ENCODE data around the gene ITLN2. TPM values are rescaled to one million over a fixed set of nuclear protein-coding genes. Genes with fewer than 3 reads are reported as not detected.
"Not testable (repeated sequence)": the region's sequence is repeated elsewhere in the genome, so short reads cannot be mapped to it uniquely, and the experiment has no call there.

The ITLN2 gene
- total and polyA plus RNA-seq, 9 of the 15 experiments (the other 6 are each of a cell fraction or from before 2014, with no cell fraction given), result not detected

DNA sequence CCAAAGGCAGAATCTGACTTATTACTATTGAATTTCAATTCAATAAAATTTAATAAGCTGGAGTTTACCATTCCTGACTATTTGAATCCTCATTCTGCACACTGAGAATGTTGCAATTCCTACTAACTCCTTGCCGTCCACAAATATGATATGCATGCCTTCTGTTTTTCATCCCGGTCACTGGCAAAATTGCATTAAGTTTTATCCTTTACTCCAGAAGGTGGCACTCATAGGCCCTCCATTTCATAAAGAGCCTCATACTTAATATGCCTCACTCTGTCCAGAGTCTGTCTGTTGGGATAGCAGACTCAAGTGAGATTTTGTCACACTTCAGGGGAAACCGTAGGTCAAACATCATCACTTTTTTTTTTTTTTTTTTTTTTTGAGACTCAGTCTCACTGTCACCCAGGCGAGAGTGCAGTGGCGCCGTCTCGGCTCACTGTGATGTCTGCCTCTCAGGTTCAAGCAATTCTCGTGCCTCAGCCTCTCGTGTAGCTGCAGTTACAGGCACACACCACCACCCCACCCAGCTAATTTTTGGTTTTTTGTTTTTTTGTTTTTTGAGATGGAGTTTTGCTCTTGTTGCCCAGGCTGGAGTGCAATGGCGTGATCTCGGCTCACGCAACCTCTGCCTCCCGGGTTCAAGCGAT, 39.1 kb upstream of the ITLN2 start (continued):
- TF ChIP-seq SMC3 (conservative IDR thresholded peaks at IDR 0.05; ENCODE audit: insufficient read depth, low read depth, low read length), result 0 out of 2 replicates have a peak, but pooled peaks have one; percentile 22
- TF ChIP-seq BRF1 (IDR thresholded peaks at IDR 0.05; ENCODE audit: borderline replicate concordance, extremely low read depth, insufficient read length), result no peak
- peak in 1 of 2 experiments; percentile 60; a peak in 2 of 4 replicates for TF ChIP-seq RAD21 (CRISPR knock-in tag; conservative IDR thresholded peaks at IDR 0.05 in 1 of 2, IDR thresholded peaks at IDR 0.05 in 1 of 2)
- TF ChIP-seq, protein P1, sequence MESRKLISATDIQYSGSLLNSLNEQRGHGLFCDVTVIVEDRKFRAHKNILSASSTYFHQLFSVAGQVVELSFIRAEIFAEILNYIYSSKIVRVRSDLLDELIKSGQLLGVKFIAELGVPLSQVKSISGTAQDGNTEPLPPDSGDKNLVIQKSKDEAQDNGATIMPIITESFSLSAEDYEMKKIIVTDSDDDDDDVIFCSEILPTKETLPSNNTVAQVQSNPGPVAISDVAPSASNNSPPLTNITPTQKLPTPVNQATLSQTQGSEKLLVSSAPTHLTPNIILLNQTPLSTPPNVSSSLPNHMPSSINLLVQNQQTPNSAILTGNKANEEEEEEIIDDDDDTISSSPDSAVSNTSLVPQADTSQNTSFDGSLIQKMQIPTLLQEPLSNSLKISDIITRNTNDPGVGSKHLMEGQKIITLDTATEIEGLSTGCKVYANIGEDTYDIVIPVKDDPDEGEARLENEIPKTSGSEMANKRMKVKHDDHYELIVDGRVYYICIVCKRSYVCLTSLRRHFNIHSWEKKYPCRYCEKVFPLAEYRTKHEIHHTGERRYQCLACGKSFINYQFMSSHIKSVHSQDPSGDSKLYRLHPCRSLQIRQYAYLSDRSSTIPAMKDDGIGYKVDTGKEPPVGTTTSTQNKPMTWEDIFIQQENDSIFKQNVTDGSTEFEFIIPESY (CRISPR knock-in tag; IDR thresholded peaks at IDR 0.05), result 0 out of 2 replicates have a peak, but pooled peaks have one; percentile 49

DNA sequence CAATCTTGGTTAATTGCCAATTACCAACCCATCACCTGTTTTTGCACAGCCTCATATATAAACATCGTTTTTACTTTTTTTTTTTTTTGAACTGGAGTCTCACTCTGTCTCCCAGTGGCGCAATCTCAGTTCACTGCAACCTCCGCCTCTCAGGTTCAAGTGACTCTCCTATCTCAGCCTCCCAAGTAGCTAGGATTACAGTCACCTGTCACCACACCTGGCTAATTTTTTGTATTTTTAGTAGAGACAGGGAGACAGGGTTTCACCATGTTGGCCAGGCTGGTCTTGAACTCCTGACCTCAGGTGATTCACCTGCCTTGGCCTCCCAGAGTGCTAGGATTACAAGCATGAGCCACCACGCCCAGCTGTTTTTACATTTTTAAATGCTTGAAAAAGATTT, 37.4 kb upstream of the ITLN2 start:
- H3K4me2 ChIP-seq (ENCODE audit: insufficient read depth, low read length); CTCF ChIA-PET (ENCODE audit: low intra/inter-chr PET ratio); H3K27ac ChIP-seq (ENCODE audit: extremely low read depth, low read depth, low read length); H2AFZ ChIP-seq (ENCODE audit: low read depth, low read length); H3K9me1 ChIP-seq (ENCODE audit: control insufficient read depth, insufficient read depth, low read length); H3K9me3 ChIP-seq (replicated peaks; ENCODE audit: control insufficient read depth, insufficient read depth, low read depth, low read length); BruUV-seq (replicated peaks); DNase-seq (ENCODE audit: extremely low read depth in 1 of 4, low spot score in 3 of 4); ATAC-seq; FAIRE-seq; H3K27me3 ChIP-seq (ENCODE audit: control insufficient read depth in 2 of 2, insufficient read depth in 2 of 2, low read length in 2 of 2); H3K9ac ChIP-seq (ENCODE audit: insufficient read depth in 1 of 2, low read depth in 2 of 2, low read length in 2 of 2); H3K79me2 ChIP-seq (ENCODE audit: control insufficient read depth, insufficient read depth, low read length); H4K20me1 ChIP-seq (replicated peaks; ENCODE audit: control insufficient read depth, insufficient read depth, low read length); H3K4me3 ChIP-seq: not testable (repeated sequence)
- Histone ChIP-seq H3K4me1 (replicated peaks in 1 of 2; ENCODE audit: control insufficient read depth in 2 of 2, insufficient read depth in 2 of 2, low read length in 2 of 2) (peaks cover 7 to 17% of the 10 kb centered on the region in 2 experiments; a peak in 4 of 5 replicates), H3K36me3 (ENCODE audit: control insufficient read depth, insufficient read depth, low read length) (peaks cover 11% of the 10 kb centered on the region; the same call in 2 of the 3 replicates)
- 65% methylated on average over 4 of the region's 4 CpGs for WGBS (ENCODE audit: insufficient coverage, low coverage, missing lambda C conversion rate)
- in situ Hi-C loops (cut with MboI) (loop anchor here (10.0 kb wide), 1 partner anchor 103 kb away; the partner anchor contains the start of gene KLHDC9), intact Hi-C loops (cut with micrococcal nuclease) (loop anchor here (5.0 kb wide), 1 partner anchor 310 kb away; no protein-coding TSS in a partner anchor)
- POLR2A ChIA-PET, result interaction anchor here (0.6 kb wide), 1 partner anchor 10 kb away, joined by 3 read pairs; no protein-coding TSS in a partner anchor
